ENCODE measurements around the gene ZNF773.
"Not testable (repeated sequence)": the region's sequence is repeated elsewhere in the genome, so short reads cannot be mapped to it uniquely, and the experiment has no call there.

DNA sequence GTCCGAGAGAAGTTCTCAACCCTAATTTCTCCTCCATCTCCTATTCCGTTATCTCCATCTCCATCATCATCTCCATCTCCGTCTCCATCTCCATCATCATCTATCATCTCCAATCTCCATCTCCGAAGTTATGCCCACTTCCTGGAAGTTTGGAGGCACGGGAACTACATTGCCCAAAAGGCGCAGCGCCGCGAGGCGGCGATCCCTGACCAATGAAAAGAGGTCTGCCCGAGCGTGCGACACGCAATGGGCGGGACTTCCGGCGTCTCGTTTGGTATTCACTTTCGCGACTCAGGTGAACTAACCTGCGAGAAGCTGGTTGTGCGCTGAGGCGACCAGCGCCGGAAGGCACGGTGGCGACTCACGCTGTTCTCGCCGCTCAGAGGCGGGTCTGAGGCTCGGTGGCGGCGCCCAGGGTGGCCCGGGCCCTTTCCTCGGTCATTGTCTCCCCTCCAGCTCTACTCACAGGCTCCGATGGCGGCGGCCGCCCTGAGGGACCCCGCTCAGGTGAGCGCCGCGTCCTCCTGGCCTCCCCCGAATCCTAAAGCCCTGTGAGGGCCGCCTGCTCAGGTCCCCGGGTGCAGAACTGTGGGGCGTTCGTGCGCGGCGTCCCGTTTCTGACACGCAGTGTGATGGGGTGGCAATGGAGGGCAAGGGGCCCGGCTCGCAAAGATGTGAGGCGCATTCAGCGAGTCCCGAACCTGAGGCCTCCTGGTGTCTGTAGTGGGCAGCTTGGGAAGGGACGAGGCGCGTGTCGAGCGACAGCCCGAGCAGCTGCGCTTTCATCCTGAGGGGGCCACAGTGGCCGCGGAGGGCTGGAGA is 12.1 kb upstream of the ZNF773 start, which contains the start of gene ZNF419:
- not testable (repeated sequence) for TF ChIP-seq CTCF (IDR thresholded peaks at IDR 0.05; ENCODE audit: borderline replicate concordance, extremely low read depth, low read length, poor library complexity, severe bottlenecking); EZH2 (IDR thresholded peaks at IDR 0.05; ENCODE audit: borderline replicate concordance, low read depth, low read length, severe bottlenecking)

Measured in DND-41 (cell line).